Jurkat, Clone E6-1 (cell line): ENCODE measurements around the gene ZP1.

ENCODE experiments used
- DNase-seq: peaks from one replicate; pipeline ENCODE4 v3.0.0-alpha.2; 2011; ENCODE audit warnings: low read depth, low spot score
- H3K4me3 ChIP-seq: 2 replicates; pipeline ENCODE4 v1.5.1; 2011; ENCODE audit warnings: mild to moderate bottlenecking, low read length, control low read depth, moderate library complexity

The ZP1 gene

GRCh38 chr11:60857378-60858232 lies 9.7 kb upstream of the ZP1 start:
- H3K4me3 ChIP-seq = no peak overlapping the region
- DNase-seq = no peak

DNA sequence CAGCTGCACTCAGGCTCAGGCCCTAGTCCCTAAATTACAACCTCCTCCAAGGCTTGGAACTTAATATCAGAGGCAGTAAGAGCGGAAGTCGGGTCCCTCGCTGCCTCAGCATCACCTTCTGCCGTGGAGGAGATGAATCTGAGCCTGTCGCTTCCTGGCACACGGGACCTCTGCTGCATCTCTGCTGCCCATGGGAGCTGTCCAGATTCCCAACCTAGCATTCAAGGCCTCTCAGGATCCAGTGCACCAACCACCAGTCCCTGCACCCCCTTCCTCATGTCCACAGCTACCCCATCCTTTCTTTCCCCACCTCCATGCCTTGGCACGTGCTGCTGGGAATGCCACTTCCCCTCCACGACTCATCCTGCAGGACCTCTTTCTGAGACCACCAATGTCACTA lies 9.1 kb upstream of the ZP1 start:
- peak overlapping the region; percentile 13 for H3K4me3 ChIP-seq
- no peak for DNase-seq

GRCh38 chr11:60858731-60859464 lies 8.4 kb upstream of the ZP1 start:
- peak overlapping the region; percentile 13; the same call in 1 of the 2 replicates for H3K4me3 ChIP-seq
- peak; percentile 80 for DNase-seq

DNA sequence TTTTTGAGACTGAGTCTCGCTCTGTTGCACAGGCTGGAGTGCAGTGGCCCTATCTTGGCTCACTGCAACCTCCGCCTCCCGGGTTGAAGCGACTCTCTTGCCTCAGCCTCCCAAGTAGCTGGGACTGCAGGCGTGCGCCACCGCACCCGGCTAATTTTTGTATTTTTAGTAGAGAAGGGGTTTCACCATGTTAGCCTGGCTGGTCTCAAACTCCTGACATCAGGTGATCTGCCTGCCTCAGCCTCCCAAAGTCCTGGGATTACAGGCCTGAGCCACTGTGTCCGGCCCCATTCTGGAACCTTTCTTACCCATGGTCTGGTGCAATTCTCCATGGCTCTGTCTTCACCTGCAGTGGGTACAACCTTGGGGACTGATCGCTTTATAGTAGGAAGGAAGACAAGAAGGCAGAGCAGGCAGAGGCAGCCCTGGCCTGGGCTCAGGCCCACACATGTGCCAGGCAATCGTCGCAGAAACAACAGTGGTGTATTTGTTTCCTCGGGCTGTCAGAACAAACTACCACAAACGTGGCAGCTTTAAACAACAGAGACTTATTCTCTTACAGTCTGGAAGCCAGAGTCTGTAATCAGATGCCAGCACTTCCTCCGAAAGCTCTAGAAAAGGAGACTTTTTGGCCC lies 7.6 kb upstream of the ZP1 start:
- H3K4me3 ChIP-seq = no peak overlapping the region
- no peak for DNase-seq

DNA sequence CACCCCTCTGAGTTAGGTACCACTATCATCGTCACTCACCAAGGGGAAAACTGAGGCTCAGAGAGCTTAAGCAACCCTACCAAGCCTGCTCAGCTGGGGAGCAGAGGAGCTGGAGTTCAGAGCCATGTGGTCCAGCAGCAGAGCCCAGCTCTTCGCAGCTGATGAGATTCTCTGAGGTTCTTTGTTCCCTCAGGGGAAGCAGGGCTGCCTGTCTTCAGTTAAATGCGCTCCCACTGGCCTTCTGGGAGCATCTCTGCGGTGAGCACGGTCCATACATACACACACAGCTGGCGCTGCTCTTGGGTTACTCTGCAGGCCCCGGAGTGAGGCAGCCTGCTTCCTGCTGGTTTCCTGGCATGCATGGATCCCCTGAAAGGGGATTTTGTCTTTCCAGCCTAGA lies 6.4 kb upstream of the ZP1 start:
- no peak for DNase-seq
- H3K4me3 ChIP-seq = no peak overlapping the region

DNA sequence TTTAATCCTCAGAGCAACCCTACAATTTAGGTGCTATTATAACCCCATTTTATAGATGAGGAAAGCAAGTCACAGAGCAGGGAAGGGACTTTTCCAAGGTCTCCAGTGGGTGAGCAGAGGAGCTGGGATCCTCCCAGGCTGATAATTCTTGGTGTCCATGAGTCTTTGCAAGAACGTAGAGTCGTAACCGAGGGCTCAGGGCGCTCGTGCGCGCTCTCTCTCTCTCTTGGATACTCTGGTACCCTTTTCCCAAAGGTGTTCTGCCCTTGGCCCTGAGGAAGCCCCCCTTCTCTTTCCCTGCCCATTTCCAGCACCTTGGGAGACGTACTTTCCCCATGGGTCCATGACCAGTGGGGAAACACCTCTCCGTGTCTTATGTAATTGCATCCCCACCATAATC lies 5.2 kb upstream of the ZP1 start:
- no peak overlapping the region for H3K4me3 ChIP-seq
- DNase-seq = no peak

- H3K4me3 ChIP-seq = no peak overlapping the region
- no peak for DNase-seq
Measured at GRCh38 chr11:60863550-60864521, 3.5 kb upstream of the ZP1 start.

DNA sequence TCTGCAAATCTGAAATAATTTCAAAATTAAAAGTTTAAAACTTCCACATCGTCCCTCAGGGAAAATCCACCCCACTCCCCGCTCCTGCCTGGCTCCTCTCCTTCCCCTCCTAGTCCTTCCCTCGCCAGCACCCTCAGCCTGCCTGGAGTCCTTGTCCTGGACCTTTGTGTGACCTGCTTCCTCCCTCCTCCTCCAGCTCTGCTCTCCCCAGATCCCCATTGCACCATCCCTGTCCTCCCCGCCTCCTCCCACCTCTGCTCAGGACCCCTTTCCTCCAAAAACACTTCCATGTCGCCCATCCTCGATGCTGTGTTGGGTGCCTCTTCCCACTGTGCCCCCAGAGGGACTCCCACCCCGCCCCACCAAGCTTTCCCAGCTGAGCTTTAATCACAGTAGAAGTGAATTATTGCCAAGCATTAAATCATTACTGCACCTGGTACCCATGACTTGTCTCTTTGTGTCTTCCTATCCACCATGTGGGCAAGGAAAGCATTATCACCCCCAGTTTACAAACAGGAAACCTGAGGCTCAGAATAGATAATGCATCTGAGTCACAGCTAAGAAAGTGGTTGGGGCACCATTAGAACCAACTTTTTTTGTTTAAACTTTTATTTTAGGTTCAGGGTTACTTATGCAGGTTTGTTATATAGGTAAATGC lies 2.4 kb upstream of the ZP1 start:
- no peak overlapping the region for H3K4me3 ChIP-seq
- peak; percentile 80 for DNase-seq

DNA sequence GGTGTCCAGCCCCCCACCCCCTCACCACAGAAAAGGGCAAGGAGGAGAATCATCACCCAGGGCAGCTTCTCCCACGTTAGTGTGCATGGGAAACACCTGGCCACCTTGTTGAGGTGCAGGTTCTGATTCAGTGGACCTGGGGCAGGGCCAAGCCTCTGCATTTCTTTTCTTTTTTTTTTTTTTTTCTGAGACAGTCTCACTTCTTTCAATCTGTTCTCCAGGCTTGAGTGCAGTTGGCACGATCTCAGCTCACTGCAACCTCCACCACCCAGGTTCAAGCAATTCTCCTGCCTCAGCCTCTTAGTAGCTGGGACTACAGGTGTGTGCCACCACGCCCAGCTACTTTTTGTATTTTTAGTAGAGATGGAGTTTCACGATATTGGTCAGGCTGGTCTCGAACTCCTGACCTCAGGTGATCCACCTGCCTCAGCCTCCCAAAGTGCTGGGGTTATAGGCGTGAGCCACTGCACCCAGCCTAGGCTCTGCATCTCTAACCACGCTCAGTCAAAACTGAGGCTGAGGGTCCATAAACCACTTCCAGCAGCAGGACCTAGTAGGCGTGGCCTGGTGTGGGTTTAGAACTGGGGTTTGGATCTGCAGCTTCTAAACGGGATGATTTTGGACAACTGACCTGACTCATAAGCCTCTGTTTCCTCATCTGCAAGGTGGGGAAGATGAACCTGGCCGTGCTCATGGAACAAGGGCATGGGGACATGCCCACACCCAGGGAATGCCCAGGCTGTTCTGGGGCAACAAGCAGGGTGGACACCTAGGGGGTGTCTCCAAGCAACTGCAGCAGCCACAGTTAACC lies 734 bp downstream of the ZP1 start:
- no peak overlapping the region for H3K4me3 ChIP-seq
- DNase-seq = no peak

DNA sequence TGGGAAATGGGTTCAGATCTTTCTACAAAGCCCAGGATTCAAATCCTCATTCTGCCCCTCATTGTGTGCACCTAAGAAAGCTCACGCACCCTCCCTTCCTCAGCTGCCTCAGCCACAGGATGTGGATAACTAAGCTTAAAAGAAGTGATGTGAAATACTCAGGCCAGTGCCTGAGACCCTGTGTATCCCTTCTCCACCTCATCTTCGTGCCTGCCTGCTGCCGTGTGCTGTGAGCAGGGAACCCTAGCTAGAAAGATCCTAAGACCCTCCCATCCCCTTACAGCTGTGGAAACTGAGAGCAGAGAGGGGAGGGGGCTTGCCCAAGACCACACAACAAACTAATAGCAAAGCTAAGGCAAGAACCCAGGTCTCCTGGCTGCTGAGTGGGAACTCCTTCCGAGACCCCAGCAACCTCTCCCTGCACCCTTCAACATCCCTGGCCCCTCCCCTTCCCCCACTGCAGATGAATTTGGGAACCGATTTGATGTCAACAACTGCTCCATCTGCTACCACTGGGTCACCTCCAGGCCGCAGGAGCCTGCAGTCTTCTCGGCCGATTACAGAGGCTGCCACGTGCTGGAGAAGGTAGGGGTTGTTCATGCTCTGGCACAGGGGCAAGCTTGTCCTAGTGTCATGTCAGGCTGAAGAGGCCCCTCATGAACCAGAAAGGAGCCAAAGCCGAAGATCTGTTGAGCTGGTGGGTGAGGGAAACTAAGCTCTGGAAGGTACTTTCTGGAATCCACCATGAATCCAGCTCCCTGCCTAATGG lies 1.5 kb downstream of the ZP1 start:
- peak; percentile 68 for DNase-seq
- H3K4me3 ChIP-seq = no peak overlapping the region

DNA sequence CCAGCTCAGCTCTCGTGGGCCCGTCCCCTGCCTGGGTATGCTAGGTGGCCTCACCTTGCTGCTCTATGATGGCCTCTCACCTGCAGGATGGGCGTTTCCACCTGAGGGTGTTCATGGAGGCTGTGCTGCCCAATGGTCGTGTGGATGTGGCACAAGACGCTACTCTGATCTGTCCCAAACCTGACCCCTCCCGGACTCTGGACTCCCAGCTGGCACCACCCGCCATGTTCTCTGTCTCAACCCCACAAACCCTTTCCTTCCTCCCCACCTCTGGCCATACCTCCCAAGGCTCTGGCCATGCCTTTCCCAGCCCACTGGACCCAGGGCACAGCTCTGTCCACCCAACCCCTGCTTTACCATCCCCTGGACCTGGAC lies 2.1 kb downstream of the ZP1 start:
- DNase-seq = no peak
- H3K4me3 ChIP-seq = no peak overlapping the region

- H3K4me3 ChIP-seq = no peak overlapping the region
- peak; percentile 74 for DNase-seq
Measured at GRCh38 chr11:60870276-60870675, 2.9 kb downstream of the ZP1 start.

DNA sequence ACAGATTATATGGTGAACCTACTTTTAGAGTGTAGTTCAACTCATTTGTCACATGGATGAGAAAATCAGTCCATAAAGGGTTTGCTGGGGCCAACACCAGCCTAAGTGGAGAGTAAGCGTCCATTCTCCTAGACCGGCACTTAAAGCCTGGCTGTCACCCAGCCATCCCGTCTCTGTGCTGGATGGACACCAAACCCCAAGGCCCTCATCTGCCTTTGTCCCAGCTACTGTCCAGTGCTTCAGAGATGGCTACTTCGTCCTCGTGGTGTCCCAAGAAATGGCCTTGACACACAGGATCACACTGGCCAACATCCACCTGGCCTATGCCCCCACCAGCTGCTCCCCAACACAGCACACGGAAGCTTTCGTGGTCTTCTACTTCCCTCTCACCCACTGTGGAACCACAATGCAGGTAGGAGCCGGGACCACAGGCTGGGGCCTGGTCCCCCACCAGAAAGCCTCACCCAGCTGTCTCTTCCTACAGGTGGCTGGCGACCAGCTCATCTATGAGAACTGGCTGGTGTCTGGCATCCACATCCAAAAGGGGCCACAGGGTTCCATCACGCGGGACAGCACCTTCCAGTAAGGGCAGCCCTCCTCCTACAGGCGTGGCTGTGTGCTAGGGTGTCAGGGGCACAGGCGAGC lies 3.5 kb downstream of the ZP1 start:
- DNase-seq = peak; percentile 91
- H3K4me3 ChIP-seq = peak overlapping the region; percentile 41

- H3K4me3 ChIP-seq = peak overlapping the region; percentile 41
- peak; percentile 96 for DNase-seq
Measured at GRCh38 chr11:60871378-60872061, 4.2 kb downstream of the ZP1 start.

DNA sequence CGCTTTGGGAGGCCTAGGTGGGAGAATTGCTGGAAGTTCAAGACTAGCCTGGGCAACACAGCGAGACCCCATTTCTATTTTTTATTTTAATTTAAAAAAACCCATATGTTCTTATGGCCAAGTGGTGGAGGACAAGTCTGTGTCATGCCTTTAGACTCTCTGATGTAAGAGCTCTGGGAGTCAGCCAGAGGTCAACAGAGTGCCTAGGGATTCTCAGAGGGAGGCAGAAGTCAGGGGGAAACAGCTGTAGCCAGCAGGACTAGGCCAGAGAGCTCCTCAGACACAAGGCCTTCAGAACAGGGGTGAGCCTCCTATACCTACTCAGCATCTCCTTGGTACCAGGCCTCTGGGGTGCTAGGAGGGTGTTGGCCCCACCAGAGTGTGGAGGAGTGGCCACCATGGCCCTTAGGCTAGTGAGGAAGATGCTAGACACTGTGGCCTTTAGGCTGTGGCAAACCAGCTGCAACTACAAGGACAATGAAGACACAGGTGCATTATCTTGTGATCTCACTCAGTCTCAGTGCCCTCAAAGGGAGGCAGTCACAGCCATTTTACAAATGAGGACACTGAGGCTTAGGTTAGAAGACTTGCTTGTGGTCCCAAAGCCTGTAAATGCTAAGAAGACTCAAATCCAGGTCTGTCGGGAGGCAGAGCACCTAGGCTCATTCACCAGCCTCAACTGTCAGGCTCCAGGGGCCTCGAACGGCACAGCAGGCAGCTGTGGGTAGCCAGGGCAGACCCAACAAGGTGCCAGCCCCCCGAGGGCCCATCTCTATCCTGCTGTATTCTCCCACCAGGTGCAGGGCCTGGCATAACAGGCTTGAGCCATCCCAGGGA lies 5.0 kb downstream of the ZP1 start:
- DNase-seq = peak; percentile 82
- H3K4me3 ChIP-seq = peak overlapping the region; percentile 2; the same call in 1 of the 2 replicates
